ENCODE results near the gene SLC16A7. TPM values are rescaled to one million over a fixed set of nuclear protein-coding genes. Genes with fewer than 3 reads are reported as not detected.

Gene SLC16A7
- total and polyA plus RNA-seq, 2 of the 8 experiments (the other 6 are each of a cell fraction or from before 2014, with no cell fraction given): 0.74 to 4.3 TPM

GRCh38 chr12:59698600-59698999, 102.8 kb downstream of the SLC16A7 start (continued):
- TF ChIP-seq CTCF (IDR thresholded peaks at IDR 0.05; ENCODE audit: control extremely low read depth in 1 of 3, insufficient read depth in 1 of 3, low read depth in 1 of 3, low read length in 3 of 3) (no peak), HDAC6 (IDR thresholded peaks at IDR 0.05; ENCODE audit: low read depth, low read length) (no peak), FOSL1 (IDR thresholded peaks at IDR 0.05; ENCODE audit: insufficient read depth, low read depth, low read length) (no peak)

Data from H1 (cell line).